HG03025 (cell line): ENCODE data around the gene SYCN.

ENCODE experiments used
- ATAC-seq: cut with Tn5 transposase; IDR thresholded peaks from one replicate; pipeline ENCODE4 v1.9.1; 2021; ENCODE audit warnings: mild to moderate bottlenecking, moderate library complexity; ENCODE audit not compliant: unreplicated experiment, low FRiP score

SYCN gene

DNA sequence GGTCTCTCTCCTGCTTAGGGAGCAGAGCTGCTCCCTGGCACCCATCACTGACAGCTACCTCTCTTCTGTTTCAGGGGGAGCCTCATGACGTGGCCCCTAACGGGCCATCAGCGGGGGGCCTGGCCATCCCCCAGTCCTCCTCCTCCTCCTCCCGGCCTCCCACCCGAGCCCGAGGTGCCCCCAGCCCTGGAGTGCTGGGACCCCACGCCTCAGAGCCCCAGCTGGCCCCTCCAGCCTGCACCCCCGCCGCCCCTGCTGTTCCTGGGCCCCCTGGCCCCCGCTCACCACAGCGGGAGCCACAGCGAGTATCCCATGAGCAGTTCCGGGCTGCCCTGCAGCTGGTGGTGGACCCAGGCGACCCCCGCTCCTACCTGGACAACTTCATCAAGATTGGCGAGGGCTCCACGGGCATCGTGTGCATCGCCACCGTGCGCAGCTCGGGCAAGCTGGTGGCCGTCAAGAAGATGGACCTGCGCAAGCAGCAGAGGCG is 30.5 kb downstream of the SYCN start:
- no peak for ATAC-seq

DNA sequence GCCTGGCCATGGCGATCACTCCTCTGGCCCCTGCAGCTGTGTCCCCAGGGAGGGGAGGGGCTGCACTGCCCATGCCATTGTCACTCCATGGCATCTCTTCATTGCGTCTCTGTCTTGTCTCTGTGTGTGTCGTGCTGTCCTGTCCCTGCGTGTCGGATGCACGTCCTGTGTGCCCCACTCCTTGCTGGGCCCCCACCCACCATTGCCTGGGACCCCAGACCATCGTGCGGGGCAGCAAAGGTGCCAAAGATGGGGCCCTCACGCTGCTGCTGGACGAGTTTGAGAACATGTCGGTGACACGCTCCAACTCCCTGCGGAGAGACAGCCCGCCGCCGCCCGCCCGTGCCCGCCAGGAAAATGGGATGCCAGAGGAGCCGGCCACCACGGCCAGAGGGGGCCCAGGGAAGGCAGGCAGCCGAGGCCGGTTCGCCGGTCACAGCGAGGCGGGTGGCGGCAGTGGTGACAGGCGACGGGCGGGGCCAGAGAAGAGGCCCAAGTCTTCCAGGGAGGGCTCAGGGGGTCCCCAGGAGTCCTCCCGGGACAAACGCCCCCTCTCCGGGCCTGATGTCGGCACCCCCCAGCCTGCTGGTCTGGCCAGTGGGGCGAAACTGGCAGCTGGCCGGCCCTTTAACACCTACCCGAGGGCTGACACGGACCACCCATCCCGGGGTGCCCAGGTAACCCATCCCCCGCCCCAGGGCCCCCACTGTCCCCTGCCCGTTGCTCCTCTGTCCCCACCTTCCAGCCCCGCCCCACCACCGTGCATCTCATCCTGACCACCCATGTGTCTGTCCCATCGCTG is 31.2 kb downstream of the SYCN start:
- no peak for ATAC-seq

DNA sequence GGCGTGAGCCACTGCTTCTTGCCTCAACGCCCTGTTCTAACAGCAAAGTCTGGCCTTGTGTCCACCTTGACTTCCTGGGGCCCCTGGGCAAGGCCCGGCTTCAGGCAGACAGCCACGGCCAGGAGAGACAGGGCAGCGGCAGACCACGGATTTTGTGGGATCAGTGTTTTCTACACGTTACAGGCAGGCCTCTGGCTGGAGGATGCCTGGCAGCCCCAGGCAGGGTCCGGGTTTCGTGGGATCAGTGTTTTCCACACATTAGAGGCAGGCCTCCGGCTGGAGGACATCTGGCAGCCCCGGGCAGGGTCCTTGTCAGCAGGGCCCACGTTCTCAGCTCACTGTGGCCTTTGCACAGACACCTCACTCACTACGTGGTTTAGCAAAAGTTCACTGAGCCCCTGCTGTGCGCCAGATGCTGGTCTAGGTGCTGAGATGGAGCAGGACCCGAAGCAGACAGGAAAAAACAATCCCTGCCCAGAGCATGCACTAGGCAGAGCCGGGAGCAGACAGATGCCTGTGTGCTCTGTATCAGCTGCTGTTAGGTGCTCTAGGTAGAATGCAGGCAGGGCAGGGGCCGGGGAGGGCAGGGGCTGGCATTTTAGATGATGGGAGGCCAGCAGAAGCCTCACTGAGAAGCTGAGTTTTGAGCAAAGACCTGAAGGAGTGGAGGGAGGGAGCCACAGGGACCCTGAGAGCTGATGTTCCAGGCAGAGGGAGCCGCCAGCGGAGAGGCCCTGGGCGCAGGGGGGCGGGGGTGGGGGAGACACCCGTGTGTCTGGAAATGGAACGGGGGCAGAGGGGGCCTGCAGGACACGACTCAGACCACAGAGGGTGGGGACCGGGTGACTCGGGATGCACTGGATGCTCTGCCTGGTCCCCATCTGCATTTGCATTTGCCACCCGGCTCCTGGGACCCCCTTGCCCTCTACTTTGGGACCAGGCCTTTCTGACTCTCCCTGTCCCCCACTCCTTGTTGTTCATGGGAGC is 32.3 kb downstream of the SYCN start:
- ATAC-seq, result no peak

DNA sequence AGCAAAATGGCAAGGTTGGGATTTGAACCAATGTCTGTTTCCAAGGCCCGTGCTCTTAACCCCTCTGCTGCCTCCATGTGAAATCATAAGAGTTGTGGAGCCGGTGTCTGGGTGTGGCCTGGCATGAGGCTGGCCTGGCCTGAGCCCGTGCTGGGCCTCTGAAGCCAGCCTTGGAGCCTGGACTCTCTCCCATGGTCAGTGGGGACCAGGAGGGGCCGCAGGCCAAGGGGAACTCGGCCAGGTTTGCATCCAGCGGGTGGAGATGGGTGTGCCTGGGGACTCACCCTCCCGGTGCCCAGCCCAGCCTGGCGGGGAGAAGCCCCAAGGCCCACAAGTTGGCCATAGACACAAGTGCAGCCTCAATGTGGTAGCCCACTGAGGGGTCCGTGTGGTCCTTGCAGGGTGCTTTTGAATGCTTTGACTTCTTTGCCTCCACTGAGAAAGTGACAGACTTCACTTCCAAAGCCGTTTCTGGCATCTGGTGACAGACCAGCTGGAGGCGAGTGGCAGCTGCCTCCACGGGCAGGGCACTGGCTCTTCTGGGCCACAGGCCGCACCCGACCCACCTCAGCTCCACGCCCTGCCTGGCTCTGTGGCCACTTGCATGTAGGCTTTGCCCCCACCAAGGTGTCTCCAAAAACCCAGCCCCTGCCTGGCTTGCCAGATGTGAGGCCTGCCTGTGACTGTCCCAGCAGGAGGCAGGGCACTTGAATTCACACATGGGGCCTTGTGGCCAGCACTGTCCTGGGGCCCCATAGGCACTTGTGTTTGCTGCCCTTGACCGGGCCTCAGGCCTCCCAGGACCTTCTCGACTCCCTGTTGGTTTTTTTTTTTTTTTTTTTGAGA is 33.5 kb downstream of the SYCN start:
- no peak for ATAC-seq

DNA sequence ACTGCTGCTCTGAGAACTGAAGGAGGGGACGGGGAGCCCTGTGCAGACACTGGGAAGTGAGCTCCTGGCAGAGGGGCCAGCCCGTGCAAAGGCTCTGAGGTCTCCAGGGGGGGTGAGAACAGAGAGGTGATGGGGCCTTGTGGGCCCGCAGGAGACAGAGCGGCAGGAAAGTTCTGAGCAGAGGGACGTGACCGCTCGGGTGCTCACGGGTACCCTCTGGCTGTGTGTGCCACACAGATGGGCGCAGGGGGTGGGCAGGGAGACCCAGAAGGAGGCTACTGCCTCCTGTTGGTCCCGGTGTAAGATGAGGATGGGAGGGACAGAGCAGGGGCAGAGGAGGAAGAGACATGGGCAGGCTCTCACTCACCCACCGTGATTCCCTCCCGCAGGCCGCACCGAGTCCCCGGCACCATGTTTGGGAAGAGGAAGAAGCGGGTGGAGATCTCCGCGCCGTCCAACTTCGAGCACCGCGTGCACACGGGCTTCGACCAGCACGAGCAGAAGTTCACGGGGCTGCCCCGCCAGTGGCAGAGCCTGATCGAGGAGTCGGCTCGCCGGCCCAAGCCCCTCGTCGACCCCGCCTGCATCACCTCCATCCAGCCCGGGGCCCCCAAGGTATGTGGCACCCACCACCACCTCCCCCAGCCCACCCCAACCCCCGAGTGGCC is 34.8 kb downstream of the SYCN start:
- ATAC-seq, result no peak

DNA sequence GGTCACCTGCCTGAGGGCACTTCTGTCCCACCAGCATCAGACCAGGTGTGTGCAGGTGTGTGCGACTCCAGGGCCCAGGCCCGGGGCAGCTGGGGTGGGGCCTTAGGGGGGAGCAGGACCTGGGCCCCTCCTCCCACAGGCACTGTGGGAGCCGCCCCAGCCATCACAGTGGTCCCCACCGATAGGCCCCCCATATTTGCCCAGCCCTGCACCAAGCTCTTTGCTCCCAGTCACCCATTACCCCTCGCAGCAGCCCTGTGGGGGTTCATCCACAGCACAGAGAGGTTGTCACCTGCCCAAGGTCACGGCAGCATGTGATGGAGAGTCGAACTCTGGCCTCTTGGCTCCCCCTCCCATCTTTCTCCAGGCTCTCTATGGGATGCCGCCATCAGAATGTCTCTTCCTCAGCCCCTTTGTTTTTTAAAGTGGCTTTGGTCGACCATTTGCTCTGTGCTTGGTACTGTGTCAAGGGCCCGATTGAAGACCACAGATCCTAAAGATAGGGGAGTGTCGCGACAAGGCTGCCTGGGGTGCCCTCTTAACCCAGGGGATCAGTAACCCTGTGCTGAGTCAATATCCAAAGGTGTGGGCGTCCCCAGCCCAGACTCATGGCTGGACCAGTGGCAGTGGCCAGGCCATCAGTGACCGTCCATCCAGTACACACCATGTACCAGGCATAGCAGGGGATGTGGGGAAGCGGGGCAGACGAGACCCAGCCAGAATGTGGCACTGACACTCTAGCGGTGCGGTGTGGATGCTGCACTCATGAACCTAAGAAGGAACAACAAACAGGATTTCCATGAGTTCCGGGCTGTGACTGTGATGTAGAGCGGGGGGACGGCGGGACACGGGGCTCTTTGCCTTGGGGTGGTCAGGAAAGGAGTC is 35.6 kb downstream of the SYCN start:
- ATAC-seq, result no peak

DNA sequence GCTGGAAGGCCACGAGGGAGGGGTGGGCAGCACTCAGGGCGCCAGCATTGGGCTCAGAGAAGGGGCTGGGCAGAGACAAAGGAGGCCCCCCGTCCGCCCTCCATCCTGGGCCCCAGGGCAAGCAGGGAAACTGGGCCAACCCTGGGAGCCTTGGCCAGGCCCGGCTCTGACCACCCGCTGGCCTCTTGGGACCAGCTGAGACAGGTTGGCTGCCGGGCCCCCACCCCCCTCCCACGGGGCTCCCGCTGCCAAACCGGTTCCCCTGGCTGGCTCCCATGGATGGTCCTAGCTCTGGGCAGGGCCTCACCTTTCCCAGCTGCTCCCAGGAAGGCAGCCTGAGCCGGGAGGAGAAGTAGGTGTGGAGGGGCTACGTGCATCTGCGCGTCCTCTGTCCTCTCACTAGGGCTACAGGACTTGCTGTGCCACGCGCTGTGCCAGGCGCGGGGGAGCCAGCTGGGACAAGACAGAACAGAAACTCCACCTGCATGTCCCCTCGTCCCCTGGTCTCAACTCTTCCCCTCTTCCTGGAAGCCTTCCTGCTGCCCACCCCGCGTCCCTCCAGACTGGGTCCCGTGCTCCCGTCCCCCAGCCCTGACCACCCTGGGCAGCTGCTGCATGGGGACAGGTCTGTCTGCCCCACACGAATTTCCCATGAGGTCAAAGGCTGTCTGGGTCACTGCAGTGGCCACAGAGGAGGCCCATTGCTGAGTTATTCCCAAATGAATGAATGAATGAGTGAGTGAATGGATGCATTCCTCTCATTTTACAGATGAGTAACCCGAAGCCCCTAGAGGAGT is 36.4 kb downstream of the SYCN start:
- ATAC-seq, result no peak

DNA sequence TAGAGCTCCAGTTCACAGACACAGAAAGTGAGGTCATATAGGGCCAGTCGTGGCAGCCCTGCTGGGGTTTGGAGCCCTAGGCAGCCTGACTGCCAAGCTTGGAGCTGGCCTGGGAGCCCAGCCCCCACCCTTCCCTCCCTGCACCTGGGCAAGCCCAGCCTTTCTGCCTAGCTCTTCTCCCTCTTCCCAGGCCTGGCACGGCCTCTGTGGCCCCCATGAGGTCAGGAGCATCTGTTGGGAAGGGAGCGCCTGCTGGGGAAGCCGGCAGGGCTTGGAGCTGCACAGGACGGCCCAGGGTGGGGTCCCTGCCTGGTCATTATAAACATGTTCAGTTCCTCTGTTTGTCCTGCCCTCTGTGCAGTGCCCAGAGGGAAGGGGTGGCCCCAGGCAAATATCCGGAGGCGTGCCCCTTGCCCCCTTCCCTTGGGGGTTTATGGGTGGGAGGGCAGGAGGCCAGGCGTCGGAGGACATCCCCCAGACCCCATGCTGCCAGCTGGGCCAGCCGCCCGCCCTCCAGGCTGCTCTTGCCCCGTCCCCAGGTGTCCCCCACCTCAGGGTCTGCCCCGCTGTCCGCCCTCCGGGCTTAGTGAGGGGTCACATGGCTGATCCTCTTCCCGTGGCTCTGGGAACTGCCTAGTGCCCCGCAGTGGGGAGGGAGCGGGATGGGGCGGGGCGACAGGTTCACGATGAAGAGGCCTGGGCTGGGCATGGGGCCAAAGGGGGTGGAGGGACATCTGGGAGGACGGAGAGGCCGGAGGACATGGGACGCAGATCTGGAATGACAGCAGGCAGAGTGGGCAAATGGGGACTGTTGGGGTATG is 37.3 kb downstream of the SYCN start:
- no peak for ATAC-seq

DNA sequence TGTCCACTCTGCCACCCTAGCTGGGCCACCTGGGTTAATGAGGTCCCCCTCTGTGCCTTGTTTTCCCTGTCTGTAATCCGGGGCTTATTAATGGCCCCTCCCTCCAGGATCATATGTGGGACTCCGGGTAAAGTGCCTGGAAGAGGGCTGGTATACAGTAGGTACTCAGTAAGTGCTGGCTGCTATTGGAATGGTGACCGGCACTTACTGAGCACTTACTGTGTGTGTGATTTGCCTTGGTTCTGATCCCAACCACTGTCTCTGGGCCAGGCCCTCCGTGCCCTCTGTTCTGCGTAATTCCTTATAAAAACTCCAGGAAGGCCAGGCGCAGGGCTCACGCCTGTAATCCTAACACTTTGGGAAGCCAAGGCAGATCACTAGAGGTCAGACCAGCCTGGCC is 38.2 kb downstream of the SYCN start:
- ATAC-seq, result no peak

DNA sequence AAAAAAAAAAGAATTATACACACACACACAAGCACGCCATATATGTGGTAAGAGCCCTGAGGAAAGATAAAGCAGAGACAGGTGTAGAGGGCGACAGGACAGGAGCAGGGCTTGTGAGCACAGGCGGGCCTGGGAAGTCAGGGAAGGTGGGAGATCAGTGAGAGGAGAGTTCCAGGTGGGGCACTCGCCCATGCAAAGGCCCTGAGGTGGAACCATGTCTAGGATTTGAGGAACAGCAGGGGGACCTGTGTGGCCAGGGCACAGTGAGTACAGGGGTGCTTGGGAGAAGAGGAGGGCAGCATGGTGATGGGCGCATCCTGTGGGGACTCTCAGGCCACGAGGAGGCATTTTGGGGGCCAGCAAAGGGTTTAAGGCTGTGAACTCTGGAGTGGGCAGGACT is 39.8 kb downstream of the SYCN start:
- no peak for ATAC-seq

DNA sequence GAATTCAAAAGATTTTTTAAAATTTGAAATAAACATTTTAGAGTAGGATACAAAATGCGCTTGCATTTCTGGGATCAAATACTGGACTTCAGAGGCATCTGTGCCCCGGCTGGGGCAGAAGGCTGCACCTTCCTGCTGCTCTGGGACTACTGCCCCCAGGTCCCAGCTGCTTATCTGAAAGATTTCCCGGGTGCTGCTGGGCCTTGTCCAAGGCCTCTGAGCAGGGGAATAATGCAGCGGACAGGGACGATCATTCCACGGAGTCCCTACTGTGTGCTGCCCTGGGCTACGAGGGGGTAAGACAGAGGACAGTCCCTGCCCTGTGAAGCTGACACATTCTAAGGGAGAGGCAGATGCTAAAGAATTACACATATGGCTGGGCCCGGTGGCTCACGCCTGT is 40.4 kb downstream of the SYCN start:
- ATAC-seq, result no peak

DNA sequence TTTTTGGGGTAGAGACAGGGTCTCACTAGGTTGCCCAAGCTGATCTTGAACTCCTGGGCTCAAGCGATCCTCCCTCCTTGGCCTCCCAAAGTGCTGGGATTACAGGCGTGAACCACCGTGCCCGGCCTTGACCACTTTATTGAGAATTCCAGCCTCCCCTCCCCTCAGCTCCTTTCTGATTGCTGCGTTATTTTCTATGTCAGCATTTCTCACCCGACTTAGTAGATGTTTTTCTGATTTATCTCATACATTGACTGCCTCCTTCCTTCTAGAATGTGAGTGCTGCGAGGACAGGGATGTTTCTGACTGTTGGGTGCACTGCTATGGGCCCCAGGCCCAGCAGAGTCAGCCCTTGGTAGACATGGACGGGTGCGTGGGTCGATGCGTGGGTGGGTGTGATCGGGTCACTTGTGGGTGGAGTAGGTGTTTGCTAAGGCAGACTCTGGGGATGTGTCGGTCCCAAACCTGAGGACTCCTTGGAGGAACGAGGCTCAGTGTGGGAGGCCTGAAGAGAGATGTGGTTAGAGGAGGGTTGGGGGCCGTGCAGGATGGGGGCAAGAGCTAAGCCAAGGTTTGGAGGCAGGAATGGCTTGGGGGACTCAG is 41.5 kb downstream of the SYCN start:
- ATAC-seq, result no peak

DNA sequence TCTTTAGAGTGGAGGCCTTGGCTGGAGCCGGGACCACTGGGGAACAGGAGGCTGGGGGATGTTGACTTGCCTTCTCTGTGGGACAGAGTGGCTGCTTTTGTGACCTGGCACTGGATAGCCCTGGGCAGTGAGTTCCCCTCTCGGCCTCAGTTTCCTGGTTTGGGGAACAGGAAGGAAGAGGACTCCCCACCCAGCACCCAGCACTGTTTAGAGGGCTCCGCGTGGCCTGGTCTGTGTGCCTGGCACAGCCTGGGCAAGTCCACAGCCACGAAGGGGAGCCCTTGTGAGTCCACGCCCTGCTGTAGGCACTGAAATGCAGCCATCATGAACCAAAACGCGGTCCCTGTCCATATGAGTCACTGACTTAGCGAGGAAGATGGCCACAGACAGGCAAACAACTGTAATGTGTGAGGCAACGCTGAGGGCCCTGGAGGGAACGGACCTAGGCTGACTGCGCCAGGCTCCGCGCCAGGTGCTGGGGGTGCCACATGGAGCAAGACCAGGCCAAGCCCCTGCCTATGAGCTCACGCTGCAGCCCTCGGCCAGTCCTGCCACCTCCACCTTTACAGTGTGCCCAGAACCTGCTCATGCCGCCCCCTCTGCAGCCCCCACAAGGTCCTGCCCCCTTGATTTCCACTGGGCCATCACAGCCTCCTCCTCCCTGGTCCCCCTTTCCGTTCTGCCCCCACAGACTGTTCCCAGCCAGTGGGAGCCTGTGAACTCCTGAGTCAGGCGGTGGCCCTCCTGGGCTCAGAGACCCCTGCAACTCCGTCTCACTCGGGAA is 43.0 kb downstream of the SYCN start:
- no peak for ATAC-seq

DNA sequence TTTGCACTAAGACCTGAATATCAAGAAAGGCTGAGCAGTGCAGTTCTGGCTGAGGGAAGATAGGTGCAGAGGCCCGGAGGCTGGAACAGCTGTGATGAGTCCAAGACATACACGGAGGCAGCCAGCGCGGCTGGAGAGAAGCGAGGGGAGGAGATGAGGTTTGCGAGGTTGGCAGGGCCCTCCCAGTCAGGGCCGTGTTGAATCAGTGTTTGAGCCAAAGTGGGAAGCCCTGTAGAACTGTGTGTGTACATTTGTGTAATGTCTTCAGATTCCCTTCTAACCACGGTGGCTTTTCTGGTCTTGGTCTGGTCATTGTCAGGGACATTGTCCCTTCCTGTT is 43.6 kb downstream of the SYCN start:
- ATAC-seq, result no peak

DNA sequence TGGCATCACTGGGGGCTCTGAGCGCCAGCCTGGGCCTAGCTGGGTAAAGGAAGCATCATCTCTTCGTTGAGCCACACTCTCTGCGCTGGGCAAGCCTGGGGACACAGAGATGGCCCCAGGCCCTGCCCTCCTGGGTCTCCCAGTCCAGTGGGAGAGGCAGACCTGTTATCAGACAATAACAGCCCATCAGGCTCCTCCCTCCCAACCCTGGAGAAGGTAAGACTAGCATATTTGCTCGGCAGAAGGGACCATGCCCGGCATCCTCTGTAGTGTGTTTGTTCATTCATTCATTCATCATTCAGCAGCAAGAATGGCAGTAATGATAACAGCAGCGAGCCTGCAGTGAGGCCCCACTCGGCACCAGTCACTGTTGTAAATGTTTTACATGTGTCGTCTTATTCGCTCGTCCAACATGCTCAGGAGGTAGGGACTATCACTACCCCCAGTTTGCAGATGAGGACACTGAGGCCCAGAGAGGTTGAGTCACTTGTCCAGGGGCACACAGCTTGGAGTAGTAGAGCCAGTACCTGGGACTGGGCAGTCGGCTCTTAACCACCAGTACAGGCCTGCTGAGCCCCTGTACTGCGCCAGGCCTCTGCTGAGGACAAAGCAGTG is 45.3 kb downstream of the SYCN start:
- ATAC-seq, result no peak

DNA sequence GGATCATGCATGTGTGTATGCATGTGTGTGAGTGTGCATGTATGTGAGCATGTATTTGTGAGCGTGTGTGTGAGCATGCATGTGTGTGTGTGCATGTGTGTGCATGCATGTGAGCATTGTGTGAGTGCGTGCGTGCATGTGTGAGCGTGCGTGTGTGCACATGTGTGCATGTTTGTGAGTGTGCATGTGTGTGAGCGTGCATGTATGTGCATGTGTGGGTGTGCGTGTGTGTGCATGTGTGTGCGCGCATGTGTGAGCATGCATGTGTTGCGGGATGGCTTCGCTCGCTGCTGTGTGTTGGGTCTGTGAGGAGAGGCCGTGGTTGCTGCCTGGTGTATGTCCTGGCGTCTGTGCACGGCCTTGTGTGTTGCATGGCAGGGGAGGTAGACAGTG is 46.1 kb downstream of the SYCN start:
- ATAC-seq, result no peak
